ENCODE measurements around the gene TFR2. TPM values are rescaled to one million over a fixed set of nuclear protein-coding genes. Genes with fewer than 3 reads are reported as not detected.

The TFR2 gene
- total and polyA plus RNA-seq, 9 of the 15 experiments (the other 6 are each of a cell fraction or from before 2014, with no cell fraction given) = 3.8 to 123 (median 51.1) TPM

GRCh38 chr7:100611983-100612729 is 29.2 kb downstream of the TFR2 start, which contains the start of gene MOSPD3 (continued):
- TF ChIP-seq E2F6 (IDR thresholded peaks at IDR 0.05; ENCODE audit: borderline replicate concordance in 1 of 2, extremely low read depth in 1 of 2, insufficient read depth in 1 of 2, insufficient read length in 1 of 2, low read depth in 1 of 2, low read length in 1 of 2, poor library complexity in 1 of 2, severe bottlenecking in 1 of 2) (peak in 1 of 2 experiments; percentile 14), MBD2 (IDR thresholded peaks at IDR 0.05; ENCODE audit: borderline replicate concordance, low read depth) (peak; percentile 91), ZNF282 (CRISPR knock-in tag; IDR thresholded peaks at IDR 0.05) (no peak), HBP1 (CRISPR knock-in tag; IDR thresholded peaks at IDR 0.05) (peak; percentile 55; the same call in 1 of the 2 replicates), SPI1 (IDR thresholded peaks at IDR 0.05; ENCODE audit: borderline replicate concordance, low read depth, low read length) (no peak), TFAP4 (CRISPR knock-in tag; IDR thresholded peaks at IDR 0.05; ENCODE audit: borderline replicate concordance) (peak; percentile 74), BRF2 (IDR thresholded peaks at IDR 0.05; ENCODE audit: borderline replicate concordance, insufficient read depth, insufficient read length) (no peak), SRF (CRISPR knock-in tag; IDR thresholded peaks at IDR 0.05) (peak; percentile 20 to 94; a peak in 3 of 4 replicates), E2F1 (CRISPR knock-in tag; IDR thresholded peaks at IDR 0.05) (peak; percentile 78; the same call in 1 of the 2 replicates), MCM5 (IDR thresholded peaks at IDR 0.05; ENCODE audit: low read depth) (no peak), C11orf30 (IDR thresholded peaks at IDR 0.05; ENCODE audit: low read depth) (peak; percentile 83), NR4A1 (CRISPR knock-in tag; IDR thresholded peaks at IDR 0.05) (0 out of 2 replicates have a peak, but pooled peaks have one; percentile 53), NR4A1 (tag; IDR thresholded peaks at IDR 0.05) (no peak), TRIM24 (IDR thresholded peaks at IDR 0.05) (no peak), ZNF695 (CRISPR knock-in tag; IDR thresholded peaks at IDR 0.05) (0 out of 2 replicates have a peak, but pooled peaks have one; percentile 37), HIVEP1 (CRISPR knock-in tag; IDR thresholded peaks at IDR 0.05) (no peak), FOXA3 (CRISPR knock-in tag; conservative IDR thresholded peaks at IDR 0.05 in 1 of 2, IDR thresholded peaks at IDR 0.05 in 1 of 2) (0 out of 4 replicates have a peak, but pooled peaks of 1 of the 2 experiments have one; percentile 5), GABPA (tag; conservative IDR thresholded peaks at IDR 0.05; ENCODE audit: low read depth) (peak; percentile 89), ZNF175 (CRISPR knock-in tag; IDR thresholded peaks at IDR 0.05; ENCODE audit: low read depth) (peak; percentile 60; the same call in 1 of the 2 replicates), NR2C1 (IDR thresholded peaks at IDR 0.05) (no peak), NR2C1 (tag; IDR thresholded peaks at IDR 0.05) (0 out of 2 replicates have a peak, but pooled peaks have one; percentile 40), RNF2 (IDR thresholded peaks at IDR 0.05) (no peak)

Measured in K562 (cell line).